GM12878 (cell line): ENCODE measurements around the gene CHRNA5.

Experiments
- CEBPB ChIP-seq, 2 experiments: fragments of 150-350 bp in 1 of 2; IDR thresholded peaks; 2 replicates each; pipeline ENCODE4 v1.6.1; 2012 to 2014; ENCODE audit warnings: low read depth in 2 of 2, low read length in 2 of 2, borderline replicate concordance in 1 of 2, inconsistent platforms in 1 of 2
- EZH2 ChIP-seq: IDR thresholded peaks from 2 replicates; pipeline ENCODE4 v1.6.1; 2012; ENCODE audit warnings: low read depth, mild to moderate bottlenecking, control low read depth, inconsistent platforms, low read length, borderline replicate concordance; ENCODE audit not compliant: control insufficient read depth
- HCFC1 ChIP-seq: fragments of 150-350 bp; IDR thresholded peaks from 2 replicates; pipeline ENCODE4 v1.6.1; 2014; ENCODE audit warnings: low read length
- KDM1A ChIP-seq: fragments of 200-600 bp; sonication (generic); IDR thresholded peaks from 2 replicates; pipeline ENCODE4 v1.6.1; 2016; ENCODE audit warnings: borderline replicate concordance
- MXI1 ChIP-seq: fragments of 150-350 bp; IDR thresholded peaks from 2 replicates; pipeline ENCODE4 v1.6.1; 2011; ENCODE audit warnings: low read depth, mild to moderate bottlenecking, inconsistent platforms, low read length, improper control_type of control experiment
- RAD21 ChIP-seq: IDR thresholded peaks from 2 replicates; pipeline ENCODE4 v1.6.1; 2011; ENCODE audit warnings: mild to moderate bottlenecking, low read depth, low read length, moderate library complexity; ENCODE audit not compliant: insufficient read depth
- RCOR1 ChIP-seq: conservative IDR thresholded peaks from 2 replicates; pipeline ENCODE4 v1.6.1; 2012; ENCODE audit warnings: low read depth, low read length, improper control_type of control experiment
- SIN3A ChIP-seq: IDR thresholded peaks from 2 replicates; pipeline ENCODE4 v1.6.1; 2012; ENCODE audit warnings: low read depth, low read length, improper control_type of control experiment
- SP1 ChIP-seq: IDR thresholded peaks from one replicate; pipeline ENCODE4 v1.6.1; 2011; ENCODE audit warnings: low read depth, low read length
- YY1 ChIP-seq: IDR thresholded peaks from 2 replicates; pipeline ENCODE4 v1.6.1; 2011; ENCODE audit warnings: low read depth, mild to moderate bottlenecking, low read length
- ZNF217 ChIP-seq: fragments of 450-650 bp; IDR thresholded peaks from 2 replicates; pipeline ENCODE4 v1.6.1; 2017; ENCODE audit warnings: antibody characterized with exemption, mild to moderate bottlenecking
- TF ChIP-seq, protein P1 (sequence below), 3 experiments: IDR thresholded peaks in 2 of 3; conservative IDR thresholded peaks in 1 of 3; 2 replicates each; pipeline ENCODE4 v1.5.1; 2011; ENCODE audit warnings: low read depth in 3 of 3, low read length in 3 of 3, mild to moderate bottlenecking in 3 of 3, control low read depth in 2 of 3, moderate library complexity in 2 of 3, inconsistent platforms in 1 of 3, mixed read lengths in 1 of 3; ENCODE audit not compliant: control insufficient read depth in 2 of 3, insufficient read depth in 1 of 3; ENCODE audit errors: extremely low read depth in 1 of 3

DNA sequence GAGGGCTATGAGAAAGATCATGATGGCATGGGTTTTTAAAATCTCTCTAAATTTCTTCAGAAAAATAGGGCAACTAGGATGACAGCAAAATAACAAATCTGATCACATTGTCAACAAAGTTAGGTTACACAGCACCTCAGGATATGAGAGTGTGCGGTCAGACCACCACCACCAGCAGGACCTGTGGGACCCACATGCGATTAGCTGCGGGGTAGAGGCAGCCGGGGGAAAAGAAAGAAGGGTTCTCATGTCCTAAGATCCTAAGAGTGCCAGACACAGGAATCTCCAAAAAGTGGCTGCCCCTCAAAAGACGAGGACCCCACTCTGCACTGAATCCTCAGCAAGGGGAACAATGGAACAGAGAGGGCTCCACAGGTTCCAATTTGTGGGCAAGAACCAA is 39.9 kb downstream of the CHRNA5 start:
- TF ChIP-seq HCFC1 (no peak), YY1 (no peak), SP1 (no peak), RAD21 (no peak), CEBPB (IDR thresholded peaks at IDR 0.05; ENCODE audit: borderline replicate concordance in 1 of 2, low read depth in 2 of 2, low read length in 2 of 2) (no peak), RCOR1 (no peak), EZH2 (no peak), KDM1A (no peak), MXI1 (no peak), ZNF217 (no peak), SIN3A (no peak)
- TF ChIP-seq, protein P1, sequence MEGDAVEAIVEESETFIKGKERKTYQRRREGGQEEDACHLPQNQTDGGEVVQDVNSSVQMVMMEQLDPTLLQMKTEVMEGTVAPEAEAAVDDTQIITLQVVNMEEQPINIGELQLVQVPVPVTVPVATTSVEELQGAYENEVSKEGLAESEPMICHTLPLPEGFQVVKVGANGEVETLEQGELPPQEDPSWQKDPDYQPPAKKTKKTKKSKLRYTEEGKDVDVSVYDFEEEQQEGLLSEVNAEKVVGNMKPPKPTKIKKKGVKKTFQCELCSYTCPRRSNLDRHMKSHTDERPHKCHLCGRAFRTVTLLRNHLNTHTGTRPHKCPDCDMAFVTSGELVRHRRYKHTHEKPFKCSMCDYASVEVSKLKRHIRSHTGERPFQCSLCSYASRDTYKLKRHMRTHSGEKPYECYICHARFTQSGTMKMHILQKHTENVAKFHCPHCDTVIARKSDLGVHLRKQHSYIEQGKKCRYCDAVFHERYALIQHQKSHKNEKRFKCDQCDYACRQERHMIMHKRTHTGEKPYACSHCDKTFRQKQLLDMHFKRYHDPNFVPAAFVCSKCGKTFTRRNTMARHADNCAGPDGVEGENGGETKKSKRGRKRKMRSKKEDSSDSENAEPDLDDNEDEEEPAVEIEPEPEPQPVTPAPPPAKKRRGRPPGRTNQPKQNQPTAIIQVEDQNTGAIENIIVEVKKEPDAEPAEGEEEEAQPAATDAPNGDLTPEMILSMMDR (IDR thresholded peaks at IDR 0.05 in 2 of 3, conservative IDR thresholded peaks at IDR 0.05 in 1 of 3; ENCODE audit: control insufficient read depth in 2 of 3, extremely low read depth in 1 of 3, insufficient read depth in 1 of 3, low read depth in 3 of 3, low read length in 3 of 3) = no peak
